HepG2 (cell line): Measurements from ENCODE around the gene TRRAP. TPM values are rescaled to one million over a fixed set of nuclear protein-coding genes. Genes with fewer than 3 reads are reported as not detected.

Source experiments
- ATAC-seq: fragments of 200-7000 bp; cut with Tn5 transposase; 3 replicates; pipeline ENCODE4 v1.9.1; 2020; ENCODE audit warnings: mild to moderate bottlenecking, moderate library complexity
- BruUV-seq: library from RNA; stranded (reverse); fragments of 400-500 nt; replicated peaks from 2 replicates; lab custom pipeline; 2021; lab: Mats Ljungman, UMichigan
- CTCF ChIA-PET: fragments of 300-600 bp; formaldehyde crosslinking; extraction: SDS; loops from one replicate; lab custom pipeline; 2021; ENCODE audit warnings: low total read pairs, inconsistent platforms, low intra/inter-chr PET ratio; lab: Yijun Ruan, JAX
- POLR2A ChIA-PET: fragments of 350-600 bp; sonication (Branson Sonifier 250); formaldehyde crosslinking; loops from one replicate; lab custom pipeline; 2020; ENCODE audit warnings: antibody characterized with exemption, inconsistent platforms; lab: Yijun Ruan, JAX
- DNase-seq: peaks from one replicate; pipeline ENCODE4 v3.0.0-alpha.2; 2015; ENCODE audit warnings: low spot score
- FAIRE-seq: peaks from 3 replicates; lab custom pipeline; 2011; peaks lifted over from hg19 to GRCh38; lab: Jason Lieb, UNC
- H2AFZ ChIP-seq: one replicate; pipeline ENCODE4 v1.6.1; 2011; ENCODE audit warnings: low read length, inconsistent platforms
- H3K27ac ChIP-seq: fragments of 300-600 bp; 3 replicates; pipeline ENCODE4 v1.8.0; 2011; ENCODE audit warnings: mixed run types, mild to moderate bottlenecking, mixed read lengths, low read length, inconsistent platforms; ENCODE audit not compliant: insufficient read depth; ENCODE audit errors: extremely low read length
- H3K27me3 ChIP-seq, 2 experiments: fragments of 200-600 bp in 1 of 2; 2 replicates in 1 of 2; 3 replicates in 1 of 2; pipeline versions ENCODE4 v1.6.0 to v1.8.0; 2011; ENCODE audit warnings: low read length in 2 of 2, mild to moderate bottlenecking in 2 of 2, moderate library complexity in 2 of 2, inconsistent platforms in 1 of 2; ENCODE audit not compliant: insufficient read depth in 2 of 2, control insufficient read depth in 1 of 2
- H3K36me3 ChIP-seq, 2 experiments: fragments of 200-600 bp in 1 of 2; replicated peaks in 1 of 2; 2 replicates in 1 of 2; 3 replicates in 1 of 2; pipeline versions ENCODE4 v1.5.1 to v1.8.0; 2011; ENCODE audit warnings: low read length in 2 of 2, inconsistent platforms in 1 of 2; ENCODE audit not compliant: insufficient read depth in 2 of 2, control insufficient read depth in 1 of 2
- H3K4me1 ChIP-seq: 2 replicates; pipeline ENCODE4 v1.5.1; 2012; ENCODE audit warnings: low read length, inconsistent platforms; ENCODE audit not compliant: insufficient read depth
- H3K4me2 ChIP-seq: 2 replicates; pipeline ENCODE4 v1.6.0; 2011; ENCODE audit warnings: low read depth, low read length, inconsistent platforms
- H3K4me3 ChIP-seq, 3 experiments: fragments of 200-600 bp in 1 of 3; sonication (generic), shearing (Covaris generic) in 1 of 3; replicated peaks in 1 of 3; 2 replicates each; pipeline ENCODE4 v1.5.1; 2011 to 2016; ENCODE audit warnings: low read length in 3 of 3, inconsistent platforms in 2 of 3, low read depth in 2 of 3, mild to moderate bottlenecking in 2 of 3, control low read depth in 1 of 3, mixed read lengths in 1 of 3; ENCODE audit not compliant: insufficient read depth in 1 of 3
- H3K79me2 ChIP-seq: one replicate; pipeline ENCODE4 v1.6.1; 2011; ENCODE audit warnings: low read length, inconsistent platforms; ENCODE audit not compliant: insufficient read depth
- H3K9ac ChIP-seq: 2 replicates; pipeline ENCODE4 v1.6.0; 2011; ENCODE audit warnings: mild to moderate bottlenecking, low read depth, low read length, inconsistent platforms; ENCODE audit not compliant: insufficient read depth
- H3K9me3 ChIP-seq: 2 replicates; pipeline ENCODE4 v1.5.1; 2012; ENCODE audit warnings: mild to moderate bottlenecking, low read length
- H4K20me1 ChIP-seq: 2 replicates; pipeline ENCODE4 v1.6.0; 2011; ENCODE audit warnings: inconsistent platforms, mild to moderate bottlenecking, low read length, moderate library complexity; ENCODE audit not compliant: insufficient read depth
- ZBTB3 ChIP-seq: sonication (generic); formaldehyde crosslinking; IDR thresholded peaks from 2 replicates; pipeline ENCODE4 v1.4.0; 2020; ENCODE audit warnings: low read depth, mild to moderate bottlenecking, moderate library complexity, missing genetic modification reagents, borderline replicate concordance
- WGBS: methylation state at CpG from one replicate; pipeline ENCODE4 v1.1.6; 2017; ENCODE audit warnings: low lambda C conversion rate; 5-methylcytosine and 5-hydroxymethylcytosine counted together
- in situ Hi-C: cut with HindIII; loops from 2 replicates; pipeline ENCODE4 v1.10.0; 2017; ENCODE audit warnings: low pct_unique_long_range_greater_than_20kb; ENCODE audit not compliant: extremely low pct_ligation_motif_present
- intact Hi-C: fragments of 100-400 bp; cut with micrococcal nuclease; formaldehyde crosslinking; loops from one replicate; pipeline ENCODE4 v1.10.0; 2022; ENCODE audit not compliant: unreplicated experiment
- polyA plus RNA-seq, 8 experiments: library from polyadenylated mRNA; depleted of rRNA in 3 of 8; stranded (reverse) in 7 of 8; unstranded in 1 of 8; fragments of >200 nt; fragmentation: Illumina TruSeq in 4 of 8; extraction: Trizol in 4 of 8; gene quantifications; 2 replicates each; pipeline versions ENCODE4 v1.2.1 to v1.2.3, GENCODE V29; 2011 to 2016; ENCODE audit warnings: low read depth in 4 of 8, missing spikeins in 1 of 8, mixed read lengths in 1 of 8; ENCODE audit not compliant: insufficient read depth in 1 of 8
- total RNA-seq, 5 experiments: library from RNA; depleted of rRNA; stranded (reverse); fragments of >200 nt; fragmentation: Illumina TruSeq; extraction: Trizol; gene quantifications; 2 replicates each; pipeline ENCODE4 v1.2.3, GENCODE V29; 2016; ENCODE audit warnings: low read depth in 1 of 5
- TF ChIP-seq, protein P1 (sequence below): sonication (generic); formaldehyde crosslinking; IDR thresholded peaks from 2 replicates; pipeline ENCODE4 v1.5.1; 2020; ENCODE audit warnings: mild to moderate bottlenecking, missing genetic modification reagents, moderate library complexity

The TRRAP gene
- total and polyA plus RNA-seq, 2 of the 13 experiments (the other 11 are each of a cell fraction or from before 2014, with no cell fraction given) = 8.6 to 10.5 TPM

DNA sequence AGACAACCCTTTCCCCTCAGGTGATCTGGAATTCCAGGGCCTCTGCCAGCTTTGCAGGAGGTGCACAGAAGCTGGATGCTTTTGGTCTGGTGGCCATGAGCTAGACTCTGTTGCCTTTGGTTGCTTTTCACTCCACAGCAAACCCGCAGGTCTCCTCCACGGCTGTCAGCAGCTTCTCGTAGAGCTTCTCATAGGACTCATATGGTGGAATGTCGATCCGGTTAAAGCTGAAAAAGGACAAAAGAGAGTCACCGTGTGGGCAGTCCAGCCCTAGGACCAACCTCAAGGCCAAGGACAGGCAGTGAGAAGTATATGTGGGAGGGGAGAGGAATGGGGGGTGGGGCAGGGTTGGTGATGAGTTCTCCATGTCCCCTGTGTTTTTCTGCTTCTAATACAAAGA is 152.1 kb downstream of the TRRAP start:
- peaks cover 30 to 62% of the 10 kb centered on the region in 2 experiments for H3K36me3 ChIP-seq
- WGBS = 95% methylated on average over 6 of the region's 6 CpGs

GRCh38 chr7:99030951-99031350 is 152.6 kb downstream of the TRRAP start:
- H3K9ac ChIP-seq = no peak overlapping the region
- TF ChIP-seq, protein P1, sequence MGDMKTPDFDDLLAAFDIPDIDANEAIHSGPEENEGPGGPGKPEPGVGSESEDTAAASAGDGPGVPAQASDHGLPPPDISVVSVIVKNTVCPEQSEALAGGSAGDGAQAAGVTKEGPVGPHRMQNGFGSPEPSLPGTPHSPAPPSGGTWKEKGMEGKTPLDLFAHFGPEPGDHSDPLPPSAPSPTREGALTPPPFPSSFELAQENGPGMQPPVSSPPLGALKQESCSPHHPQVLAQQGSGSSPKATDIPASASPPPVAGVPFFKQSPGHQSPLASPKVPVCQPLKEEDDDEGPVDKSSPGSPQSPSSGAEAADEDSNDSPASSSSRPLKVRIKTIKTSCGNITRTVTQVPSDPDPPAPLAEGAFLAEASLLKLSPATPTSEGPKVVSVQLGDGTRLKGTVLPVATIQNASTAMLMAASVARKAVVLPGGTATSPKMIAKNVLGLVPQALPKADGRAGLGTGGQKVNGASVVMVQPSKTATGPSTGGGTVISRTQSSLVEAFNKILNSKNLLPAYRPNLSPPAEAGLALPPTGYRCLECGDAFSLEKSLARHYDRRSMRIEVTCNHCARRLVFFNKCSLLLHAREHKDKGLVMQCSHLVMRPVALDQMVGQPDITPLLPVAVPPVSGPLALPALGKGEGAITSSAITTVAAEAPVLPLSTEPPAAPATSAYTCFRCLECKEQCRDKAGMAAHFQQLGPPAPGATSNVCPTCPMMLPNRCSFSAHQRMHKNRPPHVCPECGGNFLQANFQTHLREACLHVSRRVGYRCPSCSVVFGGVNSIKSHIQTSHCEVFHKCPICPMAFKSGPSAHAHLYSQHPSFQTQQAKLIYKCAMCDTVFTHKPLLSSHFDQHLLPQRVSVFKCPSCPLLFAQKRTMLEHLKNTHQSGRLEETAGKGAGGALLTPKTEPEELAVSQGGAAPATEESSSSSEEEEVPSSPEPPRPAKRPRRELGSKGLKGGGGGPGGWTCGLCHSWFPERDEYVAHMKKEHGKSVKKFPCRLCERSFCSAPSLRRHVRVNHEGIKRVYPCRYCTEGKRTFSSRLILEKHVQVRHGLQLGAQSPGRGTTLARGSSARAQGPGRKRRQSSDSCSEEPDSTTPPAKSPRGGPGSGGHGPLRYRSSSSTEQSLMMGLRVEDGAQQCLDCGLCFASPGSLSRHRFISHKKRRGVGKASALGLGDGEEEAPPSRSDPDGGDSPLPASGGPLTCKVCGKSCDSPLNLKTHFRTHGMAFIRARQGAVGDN (CRISPR knock-in tag) = no peak
- no peak overlapping the region for H3K27ac ChIP-seq
- no peaks in the 10 kb centered on the region for H3K4me1 ChIP-seq
- H3K27me3 ChIP-seq = no peaks in the 10 kb centered on the region
- 92% methylated on average over 5 of the region's 5 CpGs for WGBS
- no peak for FAIRE-seq
- CTCF ChIA-PET = no interaction called here
- no TSS peak for BruUV-seq
- H3K79me2 ChIP-seq = no peaks in the 10 kb centered on the region
- in situ Hi-C loops (no loop called here), intact Hi-C loops (no loop called here)
- H4K20me1 ChIP-seq = no peaks in the 10 kb centered on the region
- H3K9me3 ChIP-seq = no peaks in the 10 kb centered on the region
- peaks cover 31 to 67% of the 10 kb centered on the region in 2 experiments for H3K36me3 ChIP-seq
- no peak overlapping the region for H3K4me3 ChIP-seq
- DNase-seq = no peak
- POLR2A ChIA-PET = no interaction called here
- H2AFZ ChIP-seq = no peak overlapping the region
- no peak for ATAC-seq
- H3K4me2 ChIP-seq = no peak overlapping the region

More for the DNA sequence above, 152.1 kb downstream of the TRRAP start:
- no peak overlapping the region for H3K9ac ChIP-seq
- H3K4me2 ChIP-seq = no peak overlapping the region
- no peak for DNase-seq
- TF ChIP-seq ZBTB3 = no peak
- no peaks in the 10 kb centered on the region for H3K79me2 ChIP-seq
- H3K27ac ChIP-seq = no peak overlapping the region
- no peak for ATAC-seq
- intact Hi-C loops (no loop called here), in situ Hi-C loops (no loop called here)
- no peaks in the 10 kb centered on the region for H3K27me3 ChIP-seq
- no peak for FAIRE-seq
- POLR2A ChIA-PET = no interaction called here
- CTCF ChIA-PET = no interaction called here
- H3K9me3 ChIP-seq = no peaks in the 10 kb centered on the region
- H3K4me3 ChIP-seq = no peak overlapping the region
- no peaks in the 10 kb centered on the region for H3K4me1 ChIP-seq
- no TSS peak for BruUV-seq
- H2AFZ ChIP-seq = no peak overlapping the region
- no peaks in the 10 kb centered on the region for H4K20me1 ChIP-seq
